CD4-positive, alpha-beta T cell treated with Interleukin-17A for 1 hour (primary cell): ENCODE data around the gene TNS2.
A peak's percentile ranks its signal among the peaks of the same experiment; 100 is the strongest.
"Not testable (repeated sequence)": the region's sequence is repeated elsewhere in the genome, so short reads cannot be mapped to it uniquely, and the experiment has no call there.

ENCODE experiments used
- DNase-seq: peaks from one replicate; pipeline ENCODE4 v3.0.0-alpha.2; 2020

The TNS2 gene

GRCh38 chr12:53049571-53050318 lies at the start of gene TNS2:
Gene TNS2, plus strand, starts transcription at chr12:53050065. Its CDS starts 121 bp downstream, at chr12:53050186.
- no peak for DNase-seq

GRCh38 chr12:53004178-53004577 lies 45.7 kb upstream of the TNS2 start:
- no peak for DNase-seq

GRCh38 chr12:53004582-53004981 lies 45.3 kb upstream of the TNS2 start:
- DNase-seq, result no peak

GRCh38 chr12:53005215-53005985 lies 44.5 kb upstream of the TNS2 start:
- DNase-seq, result no peak

- peak; percentile 100 for DNase-seq
Observed at GRCh38 chr12:53005986-53006809, 43.7 kb upstream of the TNS2 start, which contains the start of gene EIF4B. Gene EIF4B, plus strand, starts transcription at chr12:53006456. Its CDS starts 28 bp downstream, at chr12:53006484.

GRCh38 chr12:53006810-53007309 lies 43.0 kb upstream of the TNS2 start:
- peak; percentile 82 for DNase-seq

GRCh38 chr12:53007343-53007742 lies 42.5 kb upstream of the TNS2 start:
- no peak for DNase-seq

GRCh38 chr12:53008760-53009159 lies 41.1 kb upstream of the TNS2 start:
- DNase-seq, result not testable (repeated sequence)

GRCh38 chr12:53010955-53011354 lies 38.9 kb upstream of the TNS2 start:
- DNase-seq, result no peak

GRCh38 chr12:53011889-53012288 lies 38.0 kb upstream of the TNS2 start:
- DNase-seq, result no peak

- no peak for DNase-seq
Observed at GRCh38 chr12:53012928-53013327, 36.9 kb upstream of the TNS2 start.

GRCh38 chr12:53014709-53015108 lies 35.2 kb upstream of the TNS2 start:
- no peak for DNase-seq

- no peak for DNase-seq
Observed at GRCh38 chr12:53025250-53025649, 24.6 kb upstream of the TNS2 start.

- not testable (repeated sequence) for DNase-seq
Observed at GRCh38 chr12:53027014-53027413, 22.9 kb upstream of the TNS2 start.

- no peak for DNase-seq
Observed at GRCh38 chr12:53031616-53032015, 18.2 kb upstream of the TNS2 start.

- DNase-seq, result not testable (repeated sequence)
Observed at GRCh38 chr12:53033832-53034231, 16.0 kb upstream of the TNS2 start.

- DNase-seq, result no peak
Observed at GRCh38 chr12:53034459-53034858, 15.4 kb upstream of the TNS2 start.

GRCh38 chr12:53036802-53037201 lies 13.1 kb upstream of the TNS2 start:
- DNase-seq, result no peak

GRCh38 chr12:53039851-53040250 lies 10.0 kb upstream of the TNS2 start:
- DNase-seq, result no peak

- no peak for DNase-seq
Observed at GRCh38 chr12:53042607-53043454, 7.0 kb upstream of the TNS2 start.

GRCh38 chr12:53044052-53044581 lies 5.7 kb upstream of the TNS2 start:
- no peak for DNase-seq
